Kidney capillary endothelial cell (primary cell): ENCODE data around the gene ZBTB25.

Experiments used
- DNase-seq: peaks from one replicate; pipeline ENCODE4 v3.0.0-alpha.2; 2018; ENCODE audit warnings: low spot score

Gene ZBTB25

GRCh38 chr14:64475585-64476273 is 27.9 kb downstream of the ZBTB25 start:
- DNase-seq: no peak

- no peak for DNase-seq
Measured at GRCh38 chr14:64474698-64475097, 28.9 kb downstream of the ZBTB25 start.

- no peak for DNase-seq
Measured at GRCh38 chr14:64474041-64474440, 29.6 kb downstream of the ZBTB25 start.

- DNase-seq: no peak
Measured at GRCh38 chr14:64468451-64468850, 35.2 kb downstream of the ZBTB25 start.

DNA sequence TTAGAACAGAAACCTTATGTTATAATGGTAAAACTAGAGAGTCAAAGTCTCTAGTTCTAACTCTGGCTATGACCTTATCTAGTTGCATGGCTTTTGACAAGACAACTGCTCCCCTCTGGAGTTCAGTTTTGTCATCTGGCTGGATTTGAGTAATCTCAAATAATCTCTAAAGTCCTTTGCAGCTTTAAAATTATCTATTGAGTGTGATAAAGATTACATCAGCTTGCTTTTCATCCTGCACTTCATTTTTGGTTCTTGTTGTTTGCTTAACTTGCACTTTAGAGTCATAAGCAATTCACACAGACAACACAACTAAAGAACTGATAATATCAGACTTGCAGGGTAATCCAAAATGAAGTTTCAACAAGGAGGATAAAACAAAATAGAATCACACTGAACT is 36.1 kb downstream of the ZBTB25 start:
- no peak for DNase-seq

- DNase-seq: no peak
Measured at GRCh38 chr14:64467101-64467500, 36.5 kb downstream of the ZBTB25 start.

DNA sequence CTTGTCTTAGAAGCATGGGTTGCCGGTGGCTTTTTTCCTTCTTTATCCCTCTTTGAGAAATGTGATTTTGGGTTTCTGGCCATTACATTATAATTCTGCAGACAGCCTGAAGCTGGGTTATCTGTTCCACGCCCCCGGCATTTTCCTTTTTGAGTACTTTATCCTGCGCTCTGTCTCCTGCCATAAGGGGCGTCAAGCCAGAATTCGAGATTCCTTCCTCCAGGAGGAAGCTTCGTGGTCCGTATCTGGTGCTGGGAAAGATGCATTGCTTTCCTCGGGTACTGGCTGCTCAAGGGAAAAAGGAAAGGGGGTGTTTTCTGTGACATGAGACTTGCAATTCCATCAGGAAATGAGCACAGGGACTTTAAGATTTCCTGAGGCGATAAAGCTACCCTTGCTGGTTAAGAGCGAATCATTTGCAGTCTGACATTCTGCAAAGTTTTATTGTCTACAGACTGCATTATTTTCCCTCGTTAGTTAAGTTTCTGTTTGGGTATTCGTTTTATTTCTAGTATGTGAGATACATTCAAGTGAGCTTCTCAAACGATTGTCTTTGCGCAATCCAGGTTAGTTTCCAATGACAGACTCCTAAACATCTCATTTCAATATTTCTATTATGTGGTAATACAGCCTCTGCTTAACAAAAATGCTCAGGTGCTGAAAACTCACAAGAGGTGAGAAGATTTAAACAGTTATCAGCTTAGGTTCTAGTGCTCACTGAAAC is 37.6 kb downstream of the ZBTB25 start:
- peak; percentile 41 for DNase-seq

GRCh38 chr14:64465191-64465822 is 38.3 kb downstream of the ZBTB25 start, which contains the start of gene AKAP5:
AKAP5 (plus strand) TSS chr14:64465499; CDS start chr14:64468395, 2,896 bp downstream.
- no peak for DNase-seq

DNA sequence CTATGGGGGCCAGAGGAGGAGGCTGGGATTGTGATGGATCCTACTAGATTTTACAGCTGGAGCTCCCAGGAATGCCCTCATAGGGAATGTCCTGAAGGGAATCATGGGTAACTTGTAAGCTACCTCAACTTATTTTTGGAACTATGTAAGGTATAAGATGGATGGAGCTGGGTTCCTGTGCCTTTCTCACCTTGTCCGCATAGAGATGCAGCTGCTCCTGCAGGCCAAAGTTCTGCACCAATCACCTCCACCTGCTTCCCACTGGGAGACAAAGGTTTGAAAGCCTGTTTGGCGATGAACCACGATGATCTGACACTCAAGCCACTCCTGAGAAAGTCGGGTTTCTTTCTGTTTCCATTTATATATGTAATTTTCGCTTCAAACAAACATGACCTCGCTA is 39.0 kb downstream of the ZBTB25 start:
- DNase-seq: no peak

GRCh38 chr14:64463873-64464272 is 39.8 kb downstream of the ZBTB25 start:
- DNase-seq: no peak

- no peak for DNase-seq
Measured at GRCh38 chr14:64463195-64463594, 40.4 kb downstream of the ZBTB25 start.

DNA sequence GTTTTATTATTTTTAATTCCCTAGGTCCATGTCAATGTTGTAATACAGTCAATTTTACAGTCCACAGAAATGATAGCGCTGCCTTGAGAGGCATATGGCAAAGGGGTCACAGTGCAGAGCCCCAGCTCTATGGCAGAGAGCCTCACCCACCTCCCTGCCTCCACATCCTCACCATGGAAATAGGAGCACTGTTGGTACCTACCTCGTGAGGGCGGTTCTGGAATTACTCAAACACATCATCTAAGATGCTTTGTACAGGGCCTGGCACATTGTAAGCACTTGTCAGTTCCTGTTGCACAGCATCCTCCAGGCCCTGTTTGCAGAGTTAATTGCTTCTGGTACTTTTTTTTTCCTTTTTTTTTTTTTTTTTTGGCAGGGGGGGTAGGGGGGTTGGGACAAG is 42.4 kb downstream of the ZBTB25 start:
- no peak for DNase-seq

- DNase-seq: no peak
Measured at GRCh38 chr14:64459405-64460136, 44.1 kb downstream of the ZBTB25 start.

GRCh38 chr14:64454671-64455070 is 49.0 kb downstream of the ZBTB25 start:
- DNase-seq: no peak

- no peak for DNase-seq
Measured at GRCh38 chr14:64450255-64450654, 53.4 kb downstream of the ZBTB25 start.

DNA sequence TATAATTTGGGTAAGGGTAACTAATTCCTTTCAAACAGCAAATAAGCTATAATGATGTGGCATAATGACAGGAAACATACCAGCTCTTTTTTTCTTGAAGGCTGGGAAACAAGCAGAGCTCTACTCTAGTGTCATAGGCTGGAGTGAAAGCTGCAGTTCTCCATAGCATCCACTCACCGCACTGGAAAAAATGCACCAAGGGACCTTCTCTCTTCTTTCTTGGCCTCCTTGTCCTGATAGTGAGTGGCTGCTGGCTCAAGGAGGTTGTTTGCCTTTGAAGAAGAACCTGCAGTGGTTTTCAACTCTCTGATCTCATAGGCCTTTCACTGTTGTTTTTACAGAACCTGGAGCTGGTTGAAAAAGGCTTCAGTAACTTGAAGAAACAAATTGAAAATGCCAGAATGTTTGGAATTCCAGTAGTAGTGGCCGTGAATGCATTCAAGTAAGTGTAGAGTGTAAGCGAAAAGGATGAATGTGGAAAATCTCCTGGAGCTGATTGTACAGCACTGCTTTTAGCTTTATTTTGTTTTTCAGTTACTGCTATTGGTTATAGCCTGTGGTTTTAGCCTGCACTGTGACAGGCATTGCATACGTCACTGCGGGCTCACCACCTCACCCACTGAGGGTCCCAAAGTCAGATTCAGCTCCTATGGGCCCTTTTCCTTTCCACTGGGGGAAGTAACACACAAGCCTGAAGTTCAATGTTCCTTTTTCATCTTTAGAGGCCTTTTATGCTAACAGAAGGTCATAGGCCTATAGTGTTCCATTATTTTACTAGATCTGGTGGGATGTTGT is 55.6 kb downstream of the ZBTB25 start:
- DNase-seq: no peak

- peak; percentile 79 for DNase-seq
Measured at GRCh38 chr14:64444984-64445845, 58.4 kb downstream of the ZBTB25 start.

DNA sequence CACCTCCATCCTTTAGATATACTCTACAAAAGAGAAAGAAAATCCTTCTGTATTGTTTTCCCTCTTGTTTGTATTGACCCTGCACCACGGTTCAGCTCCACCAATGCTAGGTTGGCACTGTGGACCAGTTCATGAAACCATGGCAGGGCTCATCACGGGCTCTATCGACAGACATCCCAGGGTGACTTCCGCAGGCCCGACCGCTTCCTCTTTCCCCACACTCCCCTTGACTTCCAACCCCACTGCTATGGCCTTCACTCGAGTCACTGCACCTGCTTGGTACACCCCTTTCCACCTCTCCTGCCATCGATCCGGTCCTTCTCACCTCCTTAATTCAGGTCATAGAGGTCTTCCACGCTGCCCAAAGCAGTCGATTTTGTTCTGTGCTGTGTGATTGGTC is 59.5 kb downstream of the ZBTB25 start:
- DNase-seq: no peak

DNA sequence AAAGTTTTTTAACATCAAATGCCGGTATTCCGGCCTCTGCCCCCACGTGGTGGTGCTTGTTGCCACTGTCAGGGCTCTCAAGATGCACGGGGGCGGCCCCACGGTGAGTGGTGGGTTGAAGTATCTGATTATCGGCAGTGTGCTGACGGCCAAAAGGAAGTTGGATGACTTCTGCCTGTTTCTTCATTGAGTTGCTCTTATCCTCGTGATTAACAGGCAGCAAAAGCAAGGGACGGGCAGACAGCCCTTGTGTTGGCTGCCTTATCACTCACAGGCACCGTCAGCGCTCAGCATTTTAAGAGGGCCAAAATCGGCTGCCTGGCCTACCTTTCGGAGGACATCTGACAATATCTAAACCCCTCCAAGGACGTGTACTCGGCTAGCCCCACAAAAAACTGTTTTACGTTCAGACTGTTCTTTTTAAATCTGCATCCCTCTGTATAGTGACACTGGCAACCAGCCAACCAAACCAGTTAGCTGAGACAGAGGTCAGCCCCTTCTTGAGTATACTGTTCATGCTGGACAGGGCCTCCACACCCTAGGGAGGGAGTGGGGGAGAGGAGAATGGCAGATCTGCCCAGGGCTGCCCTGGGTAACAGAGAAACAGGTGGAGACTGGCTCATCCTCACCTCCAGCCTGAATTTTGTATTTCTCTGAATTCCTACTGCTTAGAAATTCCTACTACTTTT is 61.2 kb downstream of the ZBTB25 start:
- DNase-seq: no peak

GRCh38 chr14:64440494-64440893 is 63.1 kb downstream of the ZBTB25 start:
- DNase-seq: no peak
